Activated naive CD4-positive, alpha-beta T cell treated with Interleukin-2 at 50 U/mL for 16 hours (primary cell): ENCODE measurements around the gene CCDC192.
"Not testable (repeated sequence)": the region's sequence is repeated elsewhere in the genome, so short reads cannot be mapped to it uniquely, and the experiment has no call there.

Source experiments
- DNase-seq: peaks from one replicate; pipeline ENCODE4 v3.0.0-alpha.2; 2020

The CCDC192 gene

GRCh38 chr5:127813633-127814587 is 110.7 kb downstream of the CCDC192 start:
- DNase-seq = no peak

- DNase-seq = no peak
Observed at GRCh38 chr5:127814588-127814973, 111.4 kb downstream of the CCDC192 start.

GRCh38 chr5:127820910-127821553 is 117.8 kb downstream of the CCDC192 start:
- no peak for DNase-seq

GRCh38 chr5:127821896-127822295 is 118.7 kb downstream of the CCDC192 start:
- DNase-seq = no peak

- DNase-seq = no peak
Observed at GRCh38 chr5:127824126-127824525, 120.9 kb downstream of the CCDC192 start.

GRCh38 chr5:127826011-127826410 is 122.8 kb downstream of the CCDC192 start:
- no peak for DNase-seq

GRCh38 chr5:127827451-127827850 is 124.3 kb downstream of the CCDC192 start:
- DNase-seq = no peak

GRCh38 chr5:127830157-127830556 is 127.0 kb downstream of the CCDC192 start:
- DNase-seq = no peak

- no peak for DNase-seq
Observed at GRCh38 chr5:127830829-127831598, 127.8 kb downstream of the CCDC192 start.

- no peak for DNase-seq
Observed at GRCh38 chr5:127832067-127832466, 128.9 kb downstream of the CCDC192 start.

- DNase-seq = no peak
Observed at GRCh38 chr5:127834094-127834531, 130.9 kb downstream of the CCDC192 start.

- DNase-seq = no peak
Observed at GRCh38 chr5:127834554-127834953, 131.4 kb downstream of the CCDC192 start.

GRCh38 chr5:127838661-127839060 is 135.5 kb downstream of the CCDC192 start:
- DNase-seq = no peak

- no peak for DNase-seq
Observed at GRCh38 chr5:127839072-127839471, 135.9 kb downstream of the CCDC192 start.

GRCh38 chr5:127839496-127840197 is 136.5 kb downstream of the CCDC192 start:
- DNase-seq = no peak

GRCh38 chr5:127840198-127840524 is 137.0 kb downstream of the CCDC192 start:
- DNase-seq = no peak

- no peak for DNase-seq
Observed at GRCh38 chr5:127840809-127841208, 137.6 kb downstream of the CCDC192 start.

- DNase-seq = no peak
Observed at GRCh38 chr5:127844581-127845021, 141.4 kb downstream of the CCDC192 start.

GRCh38 chr5:127846884-127847283 is 143.7 kb downstream of the CCDC192 start:
- DNase-seq = no peak

- DNase-seq = not testable (repeated sequence)
Observed at GRCh38 chr5:127847641-127848040, 144.4 kb downstream of the CCDC192 start.

- DNase-seq = no peak
Observed at GRCh38 chr5:127848098-127848497, 144.9 kb downstream of the CCDC192 start.

GRCh38 chr5:127849408-127849807 is 146.2 kb downstream of the CCDC192 start:
- DNase-seq = no peak

GRCh38 chr5:127849891-127850290 is 146.7 kb downstream of the CCDC192 start:
- no peak for DNase-seq
